Measurements from ENCODE around the gene HDAC7.
A peak's percentile ranks its signal among the peaks of the same experiment; 100 is the strongest.

Gene HDAC7

DNA sequence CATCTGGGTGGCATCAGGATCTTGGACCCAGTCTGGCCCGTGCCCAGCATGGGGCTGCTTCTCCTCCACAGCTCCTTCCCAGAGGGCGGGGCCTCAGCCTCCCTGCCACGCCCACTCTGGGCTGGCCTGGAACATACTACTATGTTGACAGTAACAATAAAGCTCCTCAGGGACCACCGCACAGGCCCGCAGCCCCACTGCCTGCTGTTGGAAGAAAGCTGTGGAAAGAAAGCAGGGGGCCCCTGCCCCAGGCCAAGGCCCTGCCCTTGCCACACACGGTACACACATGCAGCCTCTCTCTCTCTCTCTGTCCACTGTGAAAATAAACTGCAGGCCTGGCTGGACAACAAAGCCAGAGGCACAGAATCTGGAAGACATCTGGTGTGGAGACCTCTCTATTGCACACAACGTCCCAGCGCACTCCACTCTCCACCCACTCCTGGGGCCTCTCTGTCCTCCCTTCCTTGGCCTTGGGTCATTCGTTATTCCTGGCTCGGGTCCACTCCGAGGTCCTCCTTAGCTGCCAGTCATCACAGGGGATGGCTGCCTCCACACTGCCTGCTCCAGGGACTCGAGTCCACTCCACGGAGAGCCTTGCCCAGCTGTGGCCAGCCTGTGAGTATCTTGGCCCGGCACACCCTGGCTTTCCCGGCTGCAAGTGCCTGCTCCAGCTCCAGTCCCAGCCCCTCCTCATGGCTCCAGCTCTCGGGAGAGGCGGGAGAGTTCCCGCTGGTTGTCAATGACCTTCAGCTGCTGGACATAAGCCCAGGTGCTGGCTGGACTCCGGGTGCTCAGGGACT is 82.6 kb downstream of the HDAC7 start:
- H3K4me3 Mint-ChIP-seq: no peak overlapping the region
- H3K27me3 Mint-ChIP-seq (ENCODE audit: low read depth): no peaks in the 10 kb centered on the region
- H3K9me3 Mint-ChIP-seq: no peaks in the 10 kb centered on the region
- H3K4me1 Mint-ChIP-seq (ENCODE audit: low read depth): peaks cover 6% of the 10 kb centered on the region
- peak overlapping the region; percentile 31 for H3K27ac Mint-ChIP-seq
- H3K36me3 Mint-ChIP-seq (ENCODE audit: low read depth): no peaks in the 10 kb centered on the region

DNA sequence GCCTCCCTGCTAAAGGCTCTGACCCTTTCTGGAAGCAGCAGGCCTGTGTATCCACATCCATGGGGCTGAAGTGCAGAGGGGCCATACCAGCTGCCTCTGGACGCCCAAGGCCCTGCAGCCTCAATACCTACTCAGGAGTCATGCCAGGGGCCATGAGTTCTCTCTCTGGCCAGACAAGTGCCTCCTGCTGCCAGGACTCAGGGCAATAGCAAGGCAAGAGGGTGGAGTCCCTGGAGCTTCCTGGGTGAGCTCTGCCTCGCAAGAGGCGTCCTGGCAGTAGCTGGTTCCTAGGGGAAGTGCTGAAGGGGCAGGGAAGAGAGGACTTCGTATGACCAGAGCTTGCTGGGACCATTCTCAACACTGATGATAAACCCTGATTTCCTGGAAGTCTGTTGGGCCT is 83.5 kb downstream of the HDAC7 start:
- Mint-ChIP-seq H3K36me3 (ENCODE audit: low read depth) (no peaks in the 10 kb centered on the region), H3K27me3 (ENCODE audit: low read depth) (no peaks in the 10 kb centered on the region), H3K27ac (no peak overlapping the region), H3K4me1 (ENCODE audit: low read depth) (peaks cover 1% of the 10 kb centered on the region), H3K9me3 (no peaks in the 10 kb centered on the region), H3K4me3 (no peak overlapping the region)

DNA sequence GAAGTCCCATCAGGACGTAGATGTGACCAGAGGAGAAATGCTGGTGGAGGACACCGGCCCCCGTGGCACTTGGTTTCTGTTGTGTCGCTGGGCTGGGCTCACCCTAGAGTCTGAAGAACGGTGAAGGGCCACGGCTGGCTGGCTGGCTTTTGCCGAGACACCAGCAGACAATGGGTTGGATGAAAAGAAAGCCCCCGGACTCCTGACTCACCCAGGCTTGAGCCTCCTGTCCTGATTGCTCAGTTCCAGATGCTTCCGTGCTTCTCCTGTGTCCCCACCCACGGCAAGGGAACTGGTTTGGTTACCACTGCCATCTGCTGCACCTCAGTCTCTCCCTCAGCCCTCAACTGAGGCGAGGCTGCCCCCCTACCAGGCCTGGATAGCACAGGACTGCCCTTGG is 84.1 kb downstream of the HDAC7 start:
- no peak overlapping the region for H3K4me3 Mint-ChIP-seq
- H3K27me3 Mint-ChIP-seq (ENCODE audit: low read depth): no peaks in the 10 kb centered on the region
- no peaks in the 10 kb centered on the region for H3K4me1 Mint-ChIP-seq (ENCODE audit: low read depth)
- H3K27ac Mint-ChIP-seq: no peak overlapping the region
- no peaks in the 10 kb centered on the region for H3K9me3 Mint-ChIP-seq
- no peaks in the 10 kb centered on the region for H3K36me3 Mint-ChIP-seq (ENCODE audit: low read depth)

DNA sequence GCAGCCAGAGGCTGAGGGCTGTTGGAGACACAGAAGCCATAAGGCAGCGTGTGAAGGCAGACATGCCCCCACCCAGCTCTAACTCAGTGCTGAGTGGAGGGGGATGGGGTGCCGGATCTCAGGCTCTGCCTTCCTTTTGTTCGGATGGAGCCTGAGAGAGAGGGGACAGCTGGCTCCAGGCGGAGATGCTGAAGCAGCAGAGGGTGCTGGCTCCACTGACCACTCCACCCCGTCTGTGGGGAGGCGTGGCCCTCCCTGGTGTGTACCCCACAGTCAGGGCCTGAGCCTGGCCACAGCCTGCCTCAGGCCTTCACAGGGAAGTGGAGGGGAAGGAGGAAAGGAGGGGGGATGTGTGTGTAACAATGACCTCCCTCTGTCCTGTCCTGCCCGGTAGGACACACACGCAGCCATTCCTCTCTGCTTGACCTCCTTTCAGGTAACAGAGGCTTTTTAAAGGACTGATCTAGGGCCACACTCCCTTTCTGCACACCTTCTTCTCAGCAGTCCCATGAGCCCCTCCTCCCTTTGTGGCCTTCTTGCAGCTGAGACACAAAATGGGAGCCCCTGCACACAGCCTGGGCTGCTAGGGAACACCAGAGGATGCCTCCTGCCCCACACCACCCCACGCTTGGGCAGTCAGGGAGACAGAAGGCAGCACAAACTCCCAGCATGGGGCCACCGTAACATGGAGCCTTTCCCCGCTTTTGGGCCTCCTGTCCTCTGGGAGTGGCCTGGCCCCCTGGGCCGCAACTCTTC is 84.8 kb downstream of the HDAC7 start:
- Mint-ChIP-seq H3K9me3 (no peaks in the 10 kb centered on the region), H3K4me1 (ENCODE audit: low read depth) (no peaks in the 10 kb centered on the region), H3K4me3 (no peak overlapping the region), H3K36me3 (ENCODE audit: low read depth) (no peaks in the 10 kb centered on the region), H3K27ac (no peak overlapping the region), H3K27me3 (ENCODE audit: low read depth) (no peaks in the 10 kb centered on the region)

DNA sequence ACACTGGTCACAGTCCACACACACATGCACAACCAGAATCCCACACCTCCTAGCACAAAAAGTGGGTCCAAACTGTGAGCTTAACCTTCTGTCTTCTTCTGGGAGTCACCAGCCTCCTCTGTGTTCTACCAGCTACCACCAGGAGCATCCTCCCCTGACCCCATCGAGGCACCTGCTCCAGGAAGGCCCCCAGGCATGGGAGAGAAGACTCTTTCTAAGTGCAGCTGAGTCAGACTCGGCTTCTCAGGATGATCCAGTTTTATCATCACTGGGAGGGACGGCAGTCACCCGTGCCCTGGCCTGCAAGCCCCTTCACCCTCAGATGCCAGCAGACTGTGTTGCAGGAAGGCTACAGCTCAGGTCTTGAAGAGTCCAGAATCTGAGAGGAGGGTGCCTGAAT is 86.6 kb downstream of the HDAC7 start:
- H3K36me3 Mint-ChIP-seq (ENCODE audit: low read depth): no peaks in the 10 kb centered on the region
- no peaks in the 10 kb centered on the region for H3K9me3 Mint-ChIP-seq
- H3K4me3 Mint-ChIP-seq: no peak overlapping the region
- no peak overlapping the region for H3K27ac Mint-ChIP-seq
- H3K27me3 Mint-ChIP-seq (ENCODE audit: low read depth): no peaks in the 10 kb centered on the region
- H3K4me1 Mint-ChIP-seq (ENCODE audit: low read depth): no peaks in the 10 kb centered on the region
